LNCAP (cell line): Measurements from ENCODE around the gene KCND3.

Experiments
- TF ChIP-seq, protein P1 (sequence below): fragments of 450-650 bp; IDR thresholded peaks from 2 replicates; pipeline ENCODE4 v1.5.1; 2017; ENCODE audit warnings: mild to moderate bottlenecking

KCND3 gene

DNA sequence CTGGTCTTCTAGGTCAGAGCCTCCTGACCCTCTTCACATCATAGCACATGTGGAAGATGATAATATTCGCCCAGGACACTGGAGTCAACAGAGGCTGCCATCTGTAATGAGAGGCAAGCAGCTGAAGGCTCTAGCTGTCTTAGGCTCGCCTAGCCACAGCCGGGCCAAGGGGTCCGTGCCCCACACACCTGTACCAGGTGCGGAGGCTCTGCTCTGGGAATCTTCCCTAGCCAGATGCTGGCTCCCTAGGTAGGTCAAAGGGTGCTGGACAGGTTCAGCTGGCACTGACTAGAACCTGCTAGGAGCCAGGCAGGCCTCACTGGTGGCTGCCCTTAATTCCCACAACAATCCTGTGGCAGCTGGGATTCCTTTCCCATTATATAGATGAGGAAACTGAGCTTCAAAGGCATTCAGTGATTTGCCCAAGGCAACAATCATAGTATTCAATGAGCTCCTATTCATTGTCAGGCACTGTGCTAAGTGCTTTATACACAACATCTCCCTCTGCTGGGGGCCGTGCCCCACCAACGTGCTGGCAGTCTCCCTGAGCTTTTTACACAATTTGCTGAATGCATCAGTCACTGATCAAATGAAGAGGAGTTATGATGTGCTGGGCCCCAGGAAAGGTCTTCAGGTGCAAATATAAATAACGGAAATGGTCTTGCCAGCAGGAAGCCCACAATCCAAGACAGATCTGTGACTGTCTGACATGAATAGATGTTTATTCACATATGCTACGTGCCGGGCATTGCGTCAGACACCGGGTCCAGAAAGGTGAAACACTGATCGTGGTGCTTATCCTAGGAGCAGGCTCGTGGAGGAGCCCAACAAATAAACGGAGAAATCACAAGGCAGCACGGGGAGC lies 175.8 kb downstream of the KCND3 start:
- TF ChIP-seq, protein P1, sequence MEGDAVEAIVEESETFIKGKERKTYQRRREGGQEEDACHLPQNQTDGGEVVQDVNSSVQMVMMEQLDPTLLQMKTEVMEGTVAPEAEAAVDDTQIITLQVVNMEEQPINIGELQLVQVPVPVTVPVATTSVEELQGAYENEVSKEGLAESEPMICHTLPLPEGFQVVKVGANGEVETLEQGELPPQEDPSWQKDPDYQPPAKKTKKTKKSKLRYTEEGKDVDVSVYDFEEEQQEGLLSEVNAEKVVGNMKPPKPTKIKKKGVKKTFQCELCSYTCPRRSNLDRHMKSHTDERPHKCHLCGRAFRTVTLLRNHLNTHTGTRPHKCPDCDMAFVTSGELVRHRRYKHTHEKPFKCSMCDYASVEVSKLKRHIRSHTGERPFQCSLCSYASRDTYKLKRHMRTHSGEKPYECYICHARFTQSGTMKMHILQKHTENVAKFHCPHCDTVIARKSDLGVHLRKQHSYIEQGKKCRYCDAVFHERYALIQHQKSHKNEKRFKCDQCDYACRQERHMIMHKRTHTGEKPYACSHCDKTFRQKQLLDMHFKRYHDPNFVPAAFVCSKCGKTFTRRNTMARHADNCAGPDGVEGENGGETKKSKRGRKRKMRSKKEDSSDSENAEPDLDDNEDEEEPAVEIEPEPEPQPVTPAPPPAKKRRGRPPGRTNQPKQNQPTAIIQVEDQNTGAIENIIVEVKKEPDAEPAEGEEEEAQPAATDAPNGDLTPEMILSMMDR: no peak

DNA sequence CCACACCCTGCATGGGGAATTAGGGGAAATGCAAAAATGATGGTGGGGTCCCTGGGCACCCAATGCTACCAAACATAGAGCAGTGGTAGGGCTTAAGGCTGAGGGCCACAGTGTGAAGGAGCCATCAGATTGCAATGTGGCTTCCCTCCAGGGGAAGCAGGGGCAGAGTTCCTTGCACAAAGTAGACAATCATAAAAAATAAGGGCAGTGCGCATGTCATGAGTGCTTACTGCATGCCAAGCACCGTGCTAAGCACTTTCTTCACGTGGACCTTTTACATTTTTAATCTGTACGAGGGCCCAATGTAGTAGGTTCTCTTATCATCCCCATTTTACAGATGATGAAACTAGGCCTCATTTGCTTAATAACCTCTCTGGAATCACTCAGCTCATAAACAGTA lies 177.2 kb downstream of the KCND3 start:
- TF ChIP-seq, protein P1: no peak

DNA sequence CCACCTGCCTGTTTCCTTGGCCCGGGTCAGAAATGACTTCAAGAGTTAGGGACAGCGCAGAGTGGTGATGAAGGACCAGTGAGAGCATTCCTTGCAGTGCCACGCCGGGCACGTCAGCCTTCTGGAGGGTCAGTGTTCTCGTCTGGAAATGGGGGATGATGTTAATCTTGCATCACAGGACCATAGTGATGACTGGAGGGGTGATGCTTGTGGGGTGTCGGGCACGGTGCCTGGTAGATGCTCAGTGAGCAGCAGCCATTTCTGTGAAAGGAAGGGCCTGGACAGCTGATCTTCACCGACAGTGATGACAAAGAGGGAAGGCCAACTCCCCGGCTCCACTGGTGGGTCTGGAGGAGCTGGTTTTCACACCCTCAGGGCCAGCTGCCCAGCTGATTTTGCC lies 177.6 kb downstream of the KCND3 start:
- TF ChIP-seq, protein P1: no peak

DNA sequence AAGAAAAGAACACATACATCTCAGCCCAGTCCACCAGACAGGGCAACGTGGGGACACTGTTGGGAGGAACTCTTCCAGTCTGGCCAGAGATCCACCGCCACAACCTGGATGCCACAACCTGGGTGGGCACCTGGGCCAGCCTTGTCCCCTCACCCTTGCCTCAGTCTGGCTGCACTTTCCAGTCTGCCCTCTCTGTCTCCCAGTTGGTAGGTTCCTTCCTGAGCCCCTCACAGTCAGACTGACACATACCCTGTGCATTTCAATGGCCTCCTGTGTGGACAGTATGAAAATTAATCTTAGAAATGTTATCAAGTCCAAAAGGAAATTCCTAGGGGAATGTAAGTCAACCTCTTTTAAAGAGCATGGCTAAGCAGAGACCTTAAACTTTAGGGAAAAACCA lies 184.2 kb downstream of the KCND3 start:
- TF ChIP-seq, protein P1: no peak

DNA sequence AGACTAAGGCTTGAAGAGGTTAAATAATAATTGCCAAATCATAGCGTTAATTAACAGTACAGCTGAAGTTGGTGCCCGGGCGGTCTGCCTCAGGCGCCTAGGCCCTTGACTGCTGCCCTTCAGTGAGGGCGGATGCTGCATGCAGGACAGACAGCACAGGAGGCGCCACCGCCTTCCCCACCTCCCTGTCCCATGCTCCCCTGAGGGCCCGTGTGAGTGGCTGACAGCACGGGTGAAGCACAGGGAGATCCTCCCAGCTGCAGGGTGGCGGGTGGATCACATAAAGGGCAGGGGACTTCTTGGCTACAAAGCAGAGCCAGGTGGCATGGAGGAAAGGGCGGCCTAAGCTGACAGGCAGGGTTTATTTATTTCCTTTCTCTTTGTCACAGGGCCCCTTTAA lies 184.7 kb downstream of the KCND3 start:
- TF ChIP-seq, protein P1: no peak

DNA sequence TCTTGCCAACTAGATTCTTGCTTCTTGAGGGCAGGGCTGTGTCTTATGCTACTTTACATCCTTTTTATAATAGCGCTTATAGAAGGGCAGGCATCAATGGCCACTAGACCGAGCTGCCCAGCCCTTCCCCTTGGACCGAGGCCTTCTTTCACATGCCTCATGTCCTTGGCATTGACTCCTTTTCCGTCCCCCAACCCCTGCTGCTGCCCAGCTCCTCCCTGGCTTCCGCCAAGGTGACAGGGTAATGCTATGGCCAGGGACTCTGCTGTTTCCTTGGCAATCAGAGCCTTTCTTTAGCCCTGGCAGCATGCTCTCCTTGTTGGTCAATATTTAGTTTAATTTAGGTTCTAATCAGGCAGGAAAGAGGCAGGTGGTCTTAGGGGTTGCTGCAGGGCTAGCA lies 185.5 kb downstream of the KCND3 start:
- TF ChIP-seq, protein P1: no peak

DNA sequence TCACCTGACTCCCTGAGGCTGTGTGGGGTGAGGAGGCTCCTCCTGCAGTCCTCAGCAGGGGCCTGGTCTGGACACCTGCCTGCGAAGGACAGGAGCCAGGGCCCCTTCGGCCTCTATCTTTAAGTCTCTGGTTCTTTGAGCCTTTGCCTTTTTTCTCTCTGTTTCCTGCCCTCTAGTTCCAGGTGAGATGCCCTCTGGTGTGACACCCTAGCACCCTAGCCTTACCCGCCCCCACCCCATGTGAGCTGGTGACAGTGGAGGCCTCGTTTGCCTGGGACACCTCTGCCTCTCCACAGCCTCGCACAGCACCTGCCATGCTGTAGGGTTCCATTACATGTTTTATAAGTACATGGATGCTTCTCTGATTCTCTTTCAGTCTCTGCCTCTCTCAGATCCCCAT lies 186.5 kb downstream of the KCND3 start:
- TF ChIP-seq, protein P1: no peak
